B cell (primary cell): ENCODE measurements around the gene C1orf198. TPM values are rescaled to one million over a fixed set of nuclear protein-coding genes. Genes with fewer than 3 reads are reported as not detected.

Experiments used
- ATAC-seq: fragments of 200-7000 bp; cut with Tn5 transposase; one replicate; pipeline ENCODE4 v1.10.0; 2021; ENCODE audit warnings: low read depth, mild to moderate bottlenecking, moderate number of reproducible peaks, moderate library complexity
- CTCF ChIA-PET: fragments of 350-600 bp; sonication (Branson Sonifier 250); formaldehyde crosslinking; loops from one replicate; lab custom pipeline; 2021; ENCODE audit warnings: antibody characterized with exemption, inconsistent platforms; lab: Charles Lee
- POLR2A ChIA-PET: fragments of 350-600 bp; sonication (Branson Sonifier 250); formaldehyde crosslinking; loops from one replicate; lab custom pipeline; 2021; ENCODE audit warnings: antibody characterized with exemption; lab: Charles Lee
- DNase-seq: peaks from one replicate; pipeline ENCODE4 v3.0.0; 2013
- H2AFZ ChIP-seq: 2 replicates; pipeline ENCODE4 v1.6.1; 2012; ENCODE audit warnings: mild to moderate bottlenecking, low read depth, low read length; ENCODE audit not compliant: insufficient read depth, poor library complexity, severe bottlenecking
- H3K27ac ChIP-seq, 2 donors: 1 replicate in 1 of 2; 2 replicates in 1 of 2; pipeline ENCODE4 v1.5.1; 2012 to 2013; ENCODE audit warnings: low read length in 2 of 2, mild to moderate bottlenecking in 2 of 2, moderate library complexity in 1 of 2
- H3K27me3 ChIP-seq, 4 experiments: fragments of 200-600 bp in 1 of 4; sonication (generic) in 1 of 4; replicated peaks in 1 of 4; 1 replicate in 2 of 4; 2 replicates in 2 of 4; pipeline versions ENCODE4 v1.6.1 to v1.7.0; 2013 to 2016; ENCODE audit warnings: low read length in 3 of 4, mild to moderate bottlenecking in 2 of 4, mixed read lengths in 1 of 4, moderate library complexity in 1 of 4; ENCODE audit not compliant: insufficient read depth in 4 of 4, control insufficient read depth in 3 of 4; ENCODE audit errors: control extremely low read depth in 1 of 4
- H3K36me3 ChIP-seq, 2 experiments: replicated peaks in 1 of 2; 1 replicate in 1 of 2; 2 replicates in 1 of 2; pipeline versions ENCODE4 v1.6.1 to v1.7.1; 2013; ENCODE audit warnings: low read length in 1 of 2; ENCODE audit not compliant: insufficient read depth in 2 of 2, control insufficient read depth in 1 of 2; ENCODE audit errors: control extremely low read depth in 1 of 2, extremely low read depth in 1 of 2
- H3K4me1 ChIP-seq, 2 donors: fragments of 200-600 bp in 1 of 2; sonication (generic) in 1 of 2; 1 replicate in 1 of 2; 2 replicates in 1 of 2; pipeline versions ENCODE4 v1.5.1 to v1.6.1; 2013 to 2017; ENCODE audit warnings: low read length in 2 of 2; ENCODE audit not compliant: control insufficient read depth in 2 of 2, insufficient read depth in 2 of 2
- H3K4me2 ChIP-seq: replicated peaks from 2 replicates; pipeline ENCODE3; 2012; ENCODE audit warnings: mild to moderate bottlenecking, low read depth, low read length; ENCODE audit not compliant: poor library complexity, severe bottlenecking
- H3K4me3 ChIP-seq, 5 experiments: fragments of 200-600 bp in 1 of 5; sonication (generic) in 1 of 5; 1 replicate in 3 of 5; 2 replicates in 2 of 5; pipeline versions ENCODE4 v1.5.1 to v1.7.0; 2011 to 2016; ENCODE audit warnings: low read length in 4 of 5, mild to moderate bottlenecking in 4 of 5, low read depth in 2 of 5, control low read depth in 1 of 5, moderate library complexity in 1 of 5; ENCODE audit not compliant: insufficient read depth in 1 of 5; ENCODE audit errors: control extremely low read depth in 1 of 5, extremely low read depth in 1 of 5
- H3K79me2 ChIP-seq: fragments of 200-600 bp; sonication (generic); one replicate; pipeline ENCODE4 v1.6.0; 2016; ENCODE audit warnings: low read length; ENCODE audit not compliant: control insufficient read depth, insufficient read depth
- H3K9ac ChIP-seq: fragments of 200-600 bp; sonication (generic); 2 replicates; pipeline ENCODE4 v1.6.1; 2017; ENCODE audit warnings: mild to moderate bottlenecking, low read length, moderate library complexity
- H3K9me3 ChIP-seq, 3 donors: one replicate each; pipeline versions ENCODE4 v1.6.1 to v1.7.1; 2013; ENCODE audit warnings: low read length in 2 of 3; ENCODE audit not compliant: control insufficient read depth in 2 of 3, insufficient read depth in 1 of 3; ENCODE audit errors: control extremely low read depth in 1 of 3
- H4K20me1 ChIP-seq: 2 replicates; pipeline ENCODE4 v1.6.0; 2012; ENCODE audit warnings: mild to moderate bottlenecking, low read length; ENCODE audit not compliant: insufficient read depth, control insufficient read depth, poor library complexity, severe bottlenecking
- H3K27ac Mint-ChIP-seq: one replicate; pipeline ENCODE4 v1.8.0; 2021; ENCODE audit warnings: mixed read lengths
- H3K27me3 Mint-ChIP-seq: one replicate; pipeline ENCODE4 v1.8.0; 2021; ENCODE audit warnings: mixed read lengths
- H3K4me1 Mint-ChIP-seq: one replicate; pipeline ENCODE4 v1.8.0; 2021; ENCODE audit warnings: mixed read lengths
- H3K4me3 Mint-ChIP-seq: one replicate; pipeline ENCODE4 v1.8.0; 2021; ENCODE audit warnings: mixed read lengths
- H3K9me3 Mint-ChIP-seq: one replicate; pipeline ENCODE4 v1.8.0; 2022; ENCODE audit warnings: mixed read lengths; ENCODE audit not compliant: insufficient read depth
- EZH2 ChIP-seq: IDR thresholded peaks from 2 replicates; pipeline ENCODE4 v1.6.1; 2012; ENCODE audit warnings: borderline replicate concordance, low read depth, mild to moderate bottlenecking, moderate library complexity, low read length; ENCODE audit not compliant: insufficient read depth, poor library complexity, severe bottlenecking
- WGBS: methylation state at CpG from one replicate; pipeline ENCODE4 v1.1.5; 2013; ENCODE audit warnings: missing lambda C conversion rate; ENCODE audit not compliant: insufficient coverage; 5-methylcytosine and 5-hydroxymethylcytosine counted together
- intact Hi-C: fragments of 100-400 bp; cut with micrococcal nuclease; formaldehyde crosslinking; loops from one replicate; pipeline ENCODE4 v1.10.0; 2022
- polyA plus RNA-seq: library from polyadenylated mRNA; depleted of rRNA; stranded (reverse); fragments of >200 nt; gene quantifications from 2 replicates; pipeline ENCODE4 v1.2.3, GENCODE V29; 2012
- total RNA-seq, 2 donors: library from RNA; stranded (reverse); fragments of 120-200 nt in 1 of 2; gene quantifications; 1 replicate in 1 of 2; 2 replicates in 1 of 2; pipeline versions ENCODE4 v1.2.3 to v1.2.4, GENCODE V29; 2013 to 2022
- TF ChIP-seq, protein P1 (sequence below): fragments of 200-600 bp; IDR thresholded peaks from one replicate; pipeline ENCODE4 v1.8.0; 2022; ENCODE audit warnings: antibody characterized with exemption, mild to moderate bottlenecking

C1orf198 gene
- total and polyA plus RNA-seq, 2 donors (not counting 1 experiment from before 2014, with no cell fraction given) = 1.0 to 6.6 TPM

- no peaks in the 10 kb centered on the region for H3K36me3 ChIP-seq
- no peak overlapping the region for H3K4me3 ChIP-seq
- POLR2A ChIA-PET = no interaction called here
- intact Hi-C loops = no loop called here
- H3K4me2 ChIP-seq = no peak overlapping the region
- DNase-seq (no peak), ATAC-seq (no peak)
- no peaks in the 10 kb centered on the region for H3K4me1 ChIP-seq
- Mint-ChIP-seq H3K9me3 (no peaks in the 10 kb centered on the region), H3K27me3 (peaks cover 62% of the 10 kb centered on the region), H3K4me3 (no peak overlapping the region), H3K27ac (no peak overlapping the region), H3K4me1 (no peaks in the 10 kb centered on the region)
- no peak overlapping the region for H3K27ac ChIP-seq
- CTCF ChIA-PET = no interaction called here
- no peak for TF ChIP-seq EZH2
- TF ChIP-seq, protein P1, sequence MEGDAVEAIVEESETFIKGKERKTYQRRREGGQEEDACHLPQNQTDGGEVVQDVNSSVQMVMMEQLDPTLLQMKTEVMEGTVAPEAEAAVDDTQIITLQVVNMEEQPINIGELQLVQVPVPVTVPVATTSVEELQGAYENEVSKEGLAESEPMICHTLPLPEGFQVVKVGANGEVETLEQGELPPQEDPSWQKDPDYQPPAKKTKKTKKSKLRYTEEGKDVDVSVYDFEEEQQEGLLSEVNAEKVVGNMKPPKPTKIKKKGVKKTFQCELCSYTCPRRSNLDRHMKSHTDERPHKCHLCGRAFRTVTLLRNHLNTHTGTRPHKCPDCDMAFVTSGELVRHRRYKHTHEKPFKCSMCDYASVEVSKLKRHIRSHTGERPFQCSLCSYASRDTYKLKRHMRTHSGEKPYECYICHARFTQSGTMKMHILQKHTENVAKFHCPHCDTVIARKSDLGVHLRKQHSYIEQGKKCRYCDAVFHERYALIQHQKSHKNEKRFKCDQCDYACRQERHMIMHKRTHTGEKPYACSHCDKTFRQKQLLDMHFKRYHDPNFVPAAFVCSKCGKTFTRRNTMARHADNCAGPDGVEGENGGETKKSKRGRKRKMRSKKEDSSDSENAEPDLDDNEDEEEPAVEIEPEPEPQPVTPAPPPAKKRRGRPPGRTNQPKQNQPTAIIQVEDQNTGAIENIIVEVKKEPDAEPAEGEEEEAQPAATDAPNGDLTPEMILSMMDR = no peak
- no peak overlapping the region for H2AFZ ChIP-seq
- H3K9me3 ChIP-seq = peaks cover 0 to 3% (median 0%) of the 10 kb centered on the region in 3 donors
- H3K79me2 ChIP-seq = no peaks in the 10 kb centered on the region
- no peak overlapping the region for H3K9ac ChIP-seq
- H3K27me3 ChIP-seq = peaks cover 0 to 24% (median 17%) of the 10 kb centered on the region in 4 experiments
- no peaks in the 10 kb centered on the region for H4K20me1 ChIP-seq
- 90% methylated on average over 6 of the region's 6 CpGs for WGBS
Measured at GRCh38 chr1:230876660-230877059, 8.3 kb upstream of the C1orf198 start.

GRCh38 chr1:230875370-230875769 is 7.0 kb upstream of the C1orf198 start:
- ATAC-seq (no peak), DNase-seq (no peak)
- H3K9ac ChIP-seq = no peak overlapping the region
- no peaks in the 10 kb centered on the region for H4K20me1 ChIP-seq
- no peak overlapping the region for H2AFZ ChIP-seq
- H3K4me1 ChIP-seq = no peaks in the 10 kb centered on the region
- no peak overlapping the region for H3K27ac ChIP-seq
- Mint-ChIP-seq H3K27me3 (peaks cover 59% of the 10 kb centered on the region), H3K4me1 (no peaks in the 10 kb centered on the region), H3K4me3 (no peak overlapping the region), H3K27ac (no peak overlapping the region), H3K9me3 (no peaks in the 10 kb centered on the region)
- 98% methylated on average over 8 of the region's 8 CpGs for WGBS
- H3K36me3 ChIP-seq = no peaks in the 10 kb centered on the region
- peaks cover 0 to 19% (median 11%) of the 10 kb centered on the region in 4 experiments for H3K27me3 ChIP-seq
- H3K4me2 ChIP-seq = no peak overlapping the region
- POLR2A ChIA-PET = no interaction called here
- H3K79me2 ChIP-seq = no peaks in the 10 kb centered on the region
- CTCF ChIA-PET = no interaction called here
- no peak for TF ChIP-seq EZH2
- TF ChIP-seq, protein P1 = no peak
- intact Hi-C loops = no loop called here
- H3K4me3 ChIP-seq = no peak overlapping the region
- peaks cover 0 to 3% (median 0%) of the 10 kb centered on the region in 3 donors for H3K9me3 ChIP-seq
